Neuronal stem cell (in vitro differentiated cells): ENCODE measurements around the gene LAMA5.

Experiments
- DNase-seq: peaks from one replicate; pipeline ENCODE4 v3.0.0-alpha.2; 2013; ENCODE audit warnings: low spot score
- H2AFZ ChIP-seq: one replicate; pipeline ENCODE4 v1.6.1; 2013; ENCODE audit warnings: mild to moderate bottlenecking, low read length, inconsistent platforms
- H2AK5ac ChIP-seq: 2 replicates; pipeline ENCODE4 v1.6.1; 2013; ENCODE audit warnings: low read depth, mild to moderate bottlenecking, inconsistent platforms, low read length, moderate library complexity, mixed read lengths
- H2BK120ac ChIP-seq: 2 replicates; pipeline ENCODE4 v1.6.1; 2013; ENCODE audit warnings: low read depth, mild to moderate bottlenecking, inconsistent platforms, low read length, moderate library complexity, mixed read lengths
- H2BK12ac ChIP-seq: one replicate; pipeline ENCODE4 v1.6.1; 2013; ENCODE audit warnings: low read length, inconsistent platforms
- H2BK15ac ChIP-seq: 2 replicates; pipeline ENCODE4 v1.6.1; 2013; ENCODE audit warnings: mild to moderate bottlenecking, low read length, inconsistent platforms, mixed read lengths
- H2BK5ac ChIP-seq: one replicate; pipeline ENCODE4 v1.6.1; 2013; ENCODE audit warnings: inconsistent platforms, mild to moderate bottlenecking, low read length, moderate library complexity
- H3K14ac ChIP-seq: one replicate; pipeline ENCODE4 v1.6.1; 2013; ENCODE audit warnings: low read length, inconsistent platforms
- H3K18ac ChIP-seq: 2 replicates; pipeline ENCODE4 v1.6.1; 2013; ENCODE audit warnings: low read length, inconsistent platforms
- H3K23ac ChIP-seq: 2 replicates; pipeline ENCODE4 v1.6.1; 2013; ENCODE audit warnings: low read depth, mild to moderate bottlenecking, mixed read lengths, low read length, inconsistent platforms; ENCODE audit not compliant: poor library complexity
- H3K27ac ChIP-seq: replicated peaks from 3 replicates; pipeline ENCODE4 v1.5.1; 2013; ENCODE audit warnings: low read length, inconsistent platforms
- H3K27me3 ChIP-seq, 3 experiments: 2 replicates each; pipeline ENCODE4 v1.6.1; 2013; ENCODE audit warnings: low read length in 3 of 3, mild to moderate bottlenecking in 2 of 3, inconsistent platforms in 1 of 3, low read depth in 1 of 3, mixed read lengths in 1 of 3, moderate library complexity in 1 of 3; ENCODE audit not compliant: control insufficient read depth in 3 of 3, insufficient read depth in 3 of 3
- H3K36me3 ChIP-seq, 2 donors: replicated peaks in 1 of 2; 2 replicates each; pipeline ENCODE4 v1.6.1; 2013; ENCODE audit warnings: low read length in 2 of 2; ENCODE audit not compliant: control insufficient read depth in 2 of 2, insufficient read depth in 2 of 2
- H3K4ac ChIP-seq: 2 replicates; pipeline ENCODE4 v1.6.1; 2013; ENCODE audit warnings: inconsistent platforms, mild to moderate bottlenecking, low read length, moderate library complexity
- H3K4me1 ChIP-seq, 2 donors: 1 replicate in 1 of 2; 2 replicates in 1 of 2; pipeline ENCODE4 v1.6.1; 2013; ENCODE audit warnings: low read length in 2 of 2, low read depth in 1 of 2; ENCODE audit not compliant: control insufficient read depth in 2 of 2, insufficient read depth in 1 of 2
- H3K4me2 ChIP-seq: one replicate; pipeline ENCODE4 v1.6.1; 2013; ENCODE audit warnings: mild to moderate bottlenecking, low read length, inconsistent platforms; ENCODE audit not compliant: insufficient read depth, poor library complexity, severe bottlenecking
- H3K4me3 ChIP-seq, 2 donors: 2 replicates each; pipeline ENCODE4 v1.5.1; 2013; ENCODE audit warnings: low read length in 2 of 2, mild to moderate bottlenecking in 2 of 2, inconsistent platforms in 1 of 2, moderate library complexity in 1 of 2
- H3K79me1 ChIP-seq: one replicate; pipeline ENCODE4 v1.6.1; 2013; ENCODE audit warnings: low read depth, mild to moderate bottlenecking, inconsistent platforms, low read length, moderate library complexity
- H3K9ac ChIP-seq: one replicate; pipeline ENCODE4 v1.6.1; 2013; ENCODE audit warnings: mild to moderate bottlenecking, low read depth, low read length, inconsistent platforms; ENCODE audit not compliant: poor library complexity
- H3K9me3 ChIP-seq, 2 donors: replicated peaks in 1 of 2; 2 replicates each; pipeline versions ENCODE3 to v1.6.1; 2013; ENCODE audit warnings: low read length in 2 of 2, mild to moderate bottlenecking in 2 of 2, inconsistent platforms in 1 of 2, low read depth in 1 of 2, mixed read lengths in 1 of 2, moderate library complexity in 1 of 2; ENCODE audit not compliant: control insufficient read depth in 2 of 2, insufficient read depth in 1 of 2
- H4K8ac ChIP-seq: one replicate; pipeline ENCODE4 v1.6.1; 2013; ENCODE audit warnings: low read depth, mild to moderate bottlenecking, inconsistent platforms, low read length, moderate library complexity
- H4K91ac ChIP-seq: one replicate; pipeline ENCODE4 v1.6.1; 2013; ENCODE audit warnings: low read length, low read depth, mild to moderate bottlenecking, inconsistent platforms; ENCODE audit not compliant: poor library complexity
- WGBS, 2 donors: extraction: QIAGEN DNeasy Blood & Tissue Kit; methylation state at CpG; one replicate each; pipeline ENCODE4 v1.1.7; 2013; ENCODE audit warnings: missing lambda C conversion rate in 2 of 2, mixed read lengths in 1 of 2; ENCODE audit not compliant: insufficient read length in 2 of 2, insufficient replicate concordance in 1 of 2; ENCODE audit errors: extremely low coverage in 2 of 2; 5-methylcytosine and 5-hydroxymethylcytosine counted together

The LAMA5 gene

DNA sequence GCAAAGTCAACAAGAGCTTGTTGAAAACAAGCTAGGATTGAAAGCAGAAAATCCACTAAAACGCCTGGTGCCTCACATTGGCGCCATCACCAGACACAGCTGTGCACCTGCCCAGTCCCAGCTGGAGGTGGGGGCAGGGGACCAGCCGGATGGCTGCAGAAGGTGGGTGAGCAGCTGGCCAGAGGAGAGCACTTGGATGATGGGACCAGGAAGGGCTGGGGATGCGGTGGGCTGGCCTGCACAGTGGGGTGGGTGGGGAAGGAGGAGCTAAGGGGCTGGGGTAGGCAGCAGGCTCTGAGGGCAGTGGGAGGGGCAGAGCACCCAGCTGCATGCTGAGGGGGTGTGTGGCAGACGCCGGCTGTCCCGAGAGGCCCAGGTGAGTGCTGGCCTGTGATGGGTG lies 32.9 kb upstream of the LAMA5 start:
- Histone ChIP-seq H2BK12ac (no peak overlapping the region), H2AFZ (no peak overlapping the region), H3K23ac (no peak overlapping the region), H3K9me3 (peaks cover 0 to 2% of the 10 kb centered on the region in 2 donors), H3K14ac (no peak overlapping the region), H3K36me3 (peaks cover 17 to 19% of the 10 kb centered on the region in 2 donors), H4K8ac (no peak overlapping the region), H2BK15ac (no peak overlapping the region), H3K4ac (no peak overlapping the region), H3K79me1 (peaks cover 29% of the 10 kb centered on the region), H2AK5ac (no peak overlapping the region), H2BK120ac (no peak overlapping the region), H3K4me3 (no peak overlapping the region), H3K27ac (no peak overlapping the region), H3K18ac (no peak overlapping the region), H3K9ac (no peak overlapping the region), H4K91ac (no peak overlapping the region), H3K4me1 (peaks cover 0 to 2% of the 10 kb centered on the region in 2 donors), H3K4me2 (no peak overlapping the region), H3K27me3 (no peaks in the 10 kb centered on the region), H2BK5ac (peak overlapping the region; percentile 66)
- no CpG with 5 or more reads among the region's 7 CpGs for WGBS, 2 donors
- DNase-seq = no peak

DNA sequence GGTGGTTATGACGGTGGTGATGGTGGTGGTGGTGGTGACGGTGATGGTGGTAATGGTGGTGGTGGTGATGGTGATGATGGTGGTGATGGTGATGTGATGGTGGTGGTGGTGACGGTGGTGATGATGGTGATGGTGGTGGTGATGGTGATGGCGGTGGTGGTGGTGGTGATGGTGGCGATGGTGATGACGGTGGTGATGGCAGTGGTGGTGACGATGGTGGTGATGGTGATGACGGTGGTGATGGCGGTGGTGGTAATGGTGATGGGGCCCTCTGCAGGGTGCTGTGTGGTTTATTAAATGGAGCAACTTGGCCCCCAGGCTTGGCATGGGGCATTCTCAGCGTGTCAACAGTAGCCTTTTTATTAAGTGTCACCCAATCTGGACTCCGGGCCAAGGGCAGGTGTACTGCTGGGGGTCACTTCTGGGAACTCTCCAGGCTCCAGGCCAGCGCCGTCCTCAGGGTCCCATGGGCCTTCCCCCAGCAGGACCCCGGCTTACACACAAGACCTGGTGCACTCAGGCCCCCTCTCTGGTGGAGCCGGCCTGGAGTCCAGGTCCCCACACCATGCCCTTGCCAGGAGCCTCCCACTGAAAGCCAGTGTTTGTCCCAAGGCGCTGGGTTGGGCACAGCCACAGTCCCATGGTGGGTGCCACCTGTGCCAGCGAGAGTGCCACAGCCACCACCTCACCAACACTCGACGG lies 31.2 kb upstream of the LAMA5 start:
- H2BK15ac ChIP-seq = no peak overlapping the region
- H3K23ac ChIP-seq = peak overlapping the region; percentile 43
- H2AFZ ChIP-seq = no peak overlapping the region
- no peak overlapping the region for H2AK5ac ChIP-seq
- peaks cover 25% of the 10 kb centered on the region for H3K79me1 ChIP-seq
- H3K9ac ChIP-seq = peak overlapping the region; percentile 70
- H2BK5ac ChIP-seq = no peak overlapping the region
- peak overlapping the region; percentile 94 for H2BK12ac ChIP-seq
- H3K18ac ChIP-seq = no peak overlapping the region
- H3K9me3 ChIP-seq = peaks cover 0 to 2% of the 10 kb centered on the region in 2 donors
- no peak overlapping the region for H3K4ac ChIP-seq
- H2BK120ac ChIP-seq = no peak overlapping the region
- H3K4me2 ChIP-seq = no peak overlapping the region
- no peak overlapping the region for H4K91ac ChIP-seq
- H3K36me3 ChIP-seq = peaks cover 30 to 31% of the 10 kb centered on the region in 2 donors
- no peak overlapping the region for H3K27ac ChIP-seq
- DNase-seq = no peak
- H3K27me3 ChIP-seq = no peaks in the 10 kb centered on the region
- peak overlapping the region in 1 of 2 donors; percentile 49 for H3K4me3 ChIP-seq
- H4K8ac ChIP-seq = peak overlapping the region; percentile 65
- H3K14ac ChIP-seq = no peak overlapping the region
- peaks cover 0 to 2% of the 10 kb centered on the region in 2 donors for H3K4me1 ChIP-seq
- no CpG with 5 or more reads among the region's 19 CpGs for WGBS, 2 donors

DNA sequence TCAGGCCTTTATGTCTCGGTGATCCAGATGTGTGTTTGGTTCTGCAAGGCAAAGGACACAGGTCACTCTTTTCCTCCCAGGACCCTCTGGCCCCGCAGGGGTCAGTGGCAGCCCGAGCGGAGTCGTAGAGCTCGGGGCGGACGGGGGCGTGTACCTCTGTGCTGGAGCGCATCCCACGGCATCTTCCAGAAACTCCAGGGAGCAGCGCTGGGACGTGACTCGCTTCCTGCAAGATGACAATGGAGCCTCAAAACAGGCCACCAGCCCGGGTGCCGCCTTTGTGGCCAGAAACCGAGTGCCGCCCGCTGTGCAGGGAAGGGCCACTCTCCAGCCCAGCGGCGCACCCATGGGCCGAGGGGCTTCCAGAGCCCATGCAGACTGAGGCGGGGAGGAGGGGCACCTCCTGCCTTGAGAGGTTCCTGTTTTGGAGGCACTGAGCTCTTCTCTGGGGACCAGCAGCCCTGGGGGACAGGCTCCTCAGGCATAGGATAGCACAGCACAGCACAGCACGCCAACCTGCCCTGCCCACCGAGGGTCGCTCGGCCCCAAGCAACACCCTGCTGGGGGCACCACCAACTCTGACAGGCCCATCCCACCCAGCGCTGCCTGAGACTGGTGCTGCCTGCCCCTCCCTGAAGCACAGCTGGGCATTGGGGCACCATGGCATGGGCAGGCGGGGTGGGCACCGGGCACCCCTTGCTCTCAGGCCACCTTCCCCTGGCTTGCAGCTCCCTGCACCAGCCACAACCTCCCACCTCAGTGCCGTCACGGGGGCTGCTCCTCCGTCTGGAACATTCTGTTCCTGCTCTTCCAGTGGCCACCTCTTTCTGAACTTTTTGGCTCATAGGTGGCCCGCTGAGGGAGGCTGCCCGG lies 29.5 kb upstream of the LAMA5 start:
- Histone ChIP-seq H3K9ac (no peak overlapping the region), H3K4me3 (peak overlapping the region in 1 of 2 donors; percentile 32), H3K4ac (no peak overlapping the region), H3K79me1 (peaks cover 23% of the 10 kb centered on the region), H2BK5ac (peak overlapping the region; percentile 19), H3K36me3 (peaks cover 39 to 40% of the 10 kb centered on the region in 2 donors), H3K23ac (peak overlapping the region; percentile 20), H3K27ac (no peak overlapping the region), H2AFZ (no peak overlapping the region), H2BK15ac (no peak overlapping the region), H4K8ac (no peak overlapping the region), H2BK120ac (no peak overlapping the region), H3K4me2 (no peak overlapping the region), H2AK5ac (no peak overlapping the region), H3K18ac (no peak overlapping the region), H2BK12ac (peak overlapping the region; percentile 22), H3K14ac (no peak overlapping the region), H4K91ac (no peak overlapping the region), H3K27me3 (no peaks in the 10 kb centered on the region), H3K4me1 (peaks cover 0 to 2% of the 10 kb centered on the region in 2 donors), H3K9me3 (peaks cover 0 to 2% of the 10 kb centered on the region in 2 donors)
- DNase-seq = no peak
- no CpG with 5 or more reads among the region's 35 CpGs for WGBS, 2 donors
